Gastrocnemius medialis (tissue), 4 donors: ENCODE data around the gene FGF14. TPM values are rescaled to one million over a fixed set of nuclear protein-coding genes. Genes with fewer than 3 reads are reported as not detected.

Experiments
- ATAC-seq, 2 donors: fragments of 150-250 bp; one replicate each; pipeline ENCODE4 v1.9.1; 2016
- DNase-seq, 2 donors: peaks; one replicate each; pipeline ENCODE4 v3.0.0-alpha.2; 2019
- H3K27ac ChIP-seq, 4 donors: fragments of 200-600 bp; sonication (generic); 1 replicate in 1 of 4; 2 replicates in 3 of 4; pipeline ENCODE4 v1.5.1; 2016 to 2018; ENCODE audit warnings: mild to moderate bottlenecking in 2 of 4, moderate library complexity in 1 of 4
- H3K27me3 ChIP-seq, 3 donors: fragments of 200-600 bp; sonication (generic) in 2 of 3; 1 replicate in 1 of 3; 2 replicates in 2 of 3; pipeline versions ENCODE4 v1.5.1 to v1.6.0; 2016 to 2019; ENCODE audit warnings: mild to moderate bottlenecking in 1 of 3, moderate library complexity in 1 of 3
- H3K36me3 ChIP-seq, 2 donors: fragments of 200-600 bp; sonication (generic) in 1 of 2; one replicate each; pipeline ENCODE4 v1.5.1; 2017 to 2018
- H3K4me1 ChIP-seq, 2 donors: fragments of 200-600 bp; sonication (generic) in 1 of 2; one replicate each; pipeline ENCODE4 v1.5.1; 2016 to 2017; ENCODE audit warnings: mild to moderate bottlenecking in 2 of 2
- H3K4me3 ChIP-seq, 4 donors: fragments of 200-600 bp; sonication (generic) in 3 of 4; 1 replicate in 1 of 4; 2 replicates in 3 of 4; pipeline ENCODE4 v1.5.1; 2016 to 2019; ENCODE audit warnings: mild to moderate bottlenecking in 2 of 4
- H3K9me3 ChIP-seq, 3 donors: fragments of 200-600 bp; sonication (generic) in 2 of 3; 1 replicate in 1 of 3; 2 replicates in 2 of 3; pipeline ENCODE4 v1.5.1; 2016 to 2019
- POLR2A ChIP-seq, 2 donors: fragments of 450-650 bp; IDR thresholded peaks; one replicate each; pipeline ENCODE4 v1.6.1; 2017; ENCODE audit warnings: antibody characterized with exemption in 2 of 2, mild to moderate bottlenecking in 2 of 2, moderate library complexity in 2 of 2
- in situ Hi-C, 4 donors: fragments of 200-750 bp; cut with MboI; loops; one replicate each; pipeline versions ENCODE4 v1.15.0 to v1.8.0; 2017; ENCODE audit warnings: low sequenced_read_pairs in 4 of 4
- intact Hi-C: fragments of 100-400 bp; cut with DNase I; formaldehyde crosslinking; loops from one replicate; pipeline ENCODE4 v1.15.1; 2023; ENCODE audit warnings: low total_unique reads
- total RNA-seq, 4 donors: library from RNA; depleted of rRNA; stranded (reverse); fragments of >200 nt; gene quantifications; one replicate each; pipeline versions ENCODE4 v1.1.0 to v1.2.3, GENCODE V29; 2016
- TF ChIP-seq, protein P1 (sequence below), 5 experiments: fragments of 450-650 bp in 3 of 5; fragments of 200-600 bp in 2 of 5; sonication (generic) in 2 of 5; IDR thresholded peaks in 4 of 5; conservative IDR thresholded peaks in 1 of 5; 1 replicate in 4 of 5; 2 replicates in 1 of 5; pipeline ENCODE4 v1.5.1; 2016 to 2019; ENCODE audit warnings: antibody characterized with exemption in 5 of 5, mild to moderate bottlenecking in 3 of 5, moderate library complexity in 3 of 5

Gene FGF14
- total RNA-seq, 4 donors from 2014 or later: 0.02 TPM; not detected in 3

GRCh38 chr13:102359264-102359663 lies 42.6 kb downstream of the FGF14 start:
- Histone ChIP-seq H3K27me3 (no peaks in the 10 kb centered on the region), H3K36me3 (no peaks in the 10 kb centered on the region), H3K9me3 (no peaks in the 10 kb centered on the region), H3K4me3 (no peak overlapping the region), H3K4me1 (no peaks in the 10 kb centered on the region), H3K27ac (no peak overlapping the region)
- DNase-seq (no peak), ATAC-seq (no peak)
- intact Hi-C loops (no loop called here), in situ Hi-C loops (no loop called here)
- TF ChIP-seq POLR2A (IDR thresholded peaks at IDR 0.05): no peak
- TF ChIP-seq, protein P1, sequence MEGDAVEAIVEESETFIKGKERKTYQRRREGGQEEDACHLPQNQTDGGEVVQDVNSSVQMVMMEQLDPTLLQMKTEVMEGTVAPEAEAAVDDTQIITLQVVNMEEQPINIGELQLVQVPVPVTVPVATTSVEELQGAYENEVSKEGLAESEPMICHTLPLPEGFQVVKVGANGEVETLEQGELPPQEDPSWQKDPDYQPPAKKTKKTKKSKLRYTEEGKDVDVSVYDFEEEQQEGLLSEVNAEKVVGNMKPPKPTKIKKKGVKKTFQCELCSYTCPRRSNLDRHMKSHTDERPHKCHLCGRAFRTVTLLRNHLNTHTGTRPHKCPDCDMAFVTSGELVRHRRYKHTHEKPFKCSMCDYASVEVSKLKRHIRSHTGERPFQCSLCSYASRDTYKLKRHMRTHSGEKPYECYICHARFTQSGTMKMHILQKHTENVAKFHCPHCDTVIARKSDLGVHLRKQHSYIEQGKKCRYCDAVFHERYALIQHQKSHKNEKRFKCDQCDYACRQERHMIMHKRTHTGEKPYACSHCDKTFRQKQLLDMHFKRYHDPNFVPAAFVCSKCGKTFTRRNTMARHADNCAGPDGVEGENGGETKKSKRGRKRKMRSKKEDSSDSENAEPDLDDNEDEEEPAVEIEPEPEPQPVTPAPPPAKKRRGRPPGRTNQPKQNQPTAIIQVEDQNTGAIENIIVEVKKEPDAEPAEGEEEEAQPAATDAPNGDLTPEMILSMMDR (IDR thresholded peaks at IDR 0.05 in 4 of 5, conservative IDR thresholded peaks at IDR 0.05 in 1 of 5): no peak

GRCh38 chr13:102355251-102355650 lies 46.6 kb downstream of the FGF14 start:
- ATAC-seq (no peak), DNase-seq (no peak)
- intact Hi-C loops: no loop called here
- Histone ChIP-seq H3K4me1 (no peaks in the 10 kb centered on the region), H3K4me3 (no peak overlapping the region), H3K27me3 (no peaks in the 10 kb centered on the region), H3K36me3 (no peaks in the 10 kb centered on the region), H3K9me3 (no peaks in the 10 kb centered on the region), H3K27ac (no peak overlapping the region)
- TF ChIP-seq, protein P1 (IDR thresholded peaks at IDR 0.05 in 4 of 5, conservative IDR thresholded peaks at IDR 0.05 in 1 of 5): no peak
- no peak for TF ChIP-seq POLR2A (IDR thresholded peaks at IDR 0.05)
- in situ Hi-C loops: no loop called here

DNA sequence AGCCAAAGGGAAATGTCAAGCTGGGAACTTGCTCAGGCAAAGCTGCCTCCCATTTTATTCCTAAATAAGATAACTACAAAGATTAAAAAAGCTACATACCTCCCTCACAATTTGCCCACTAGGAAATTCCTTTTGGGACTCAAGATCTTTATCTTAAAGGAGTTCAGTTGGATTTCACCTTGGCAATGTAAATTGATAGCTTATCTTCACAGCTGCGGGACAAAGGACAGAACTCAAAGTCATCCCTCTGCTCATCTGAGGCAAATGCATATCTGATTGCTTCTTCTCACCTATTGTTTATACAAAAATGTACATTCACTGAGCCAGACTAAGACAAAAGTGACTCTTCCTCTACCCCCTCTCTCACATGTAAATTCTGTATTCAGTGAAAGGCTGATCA lies 47.8 kb downstream of the FGF14 start:
- TF ChIP-seq, protein P1 (IDR thresholded peaks at IDR 0.05 in 4 of 5, conservative IDR thresholded peaks at IDR 0.05 in 1 of 5): no peak
- TF ChIP-seq POLR2A (IDR thresholded peaks at IDR 0.05): no peak
- no peak for DNase-seq
- intact Hi-C loops (no loop called here), in situ Hi-C loops (no loop called here)
- H3K27ac ChIP-seq: no peak overlapping the region
- no peak for ATAC-seq
- no peak overlapping the region for H3K4me3 ChIP-seq
- no peaks in the 10 kb centered on the region for H3K4me1 ChIP-seq
- H3K27me3 ChIP-seq: no peaks in the 10 kb centered on the region
- H3K36me3 ChIP-seq: no peaks in the 10 kb centered on the region
- no peaks in the 10 kb centered on the region for H3K9me3 ChIP-seq

DNA sequence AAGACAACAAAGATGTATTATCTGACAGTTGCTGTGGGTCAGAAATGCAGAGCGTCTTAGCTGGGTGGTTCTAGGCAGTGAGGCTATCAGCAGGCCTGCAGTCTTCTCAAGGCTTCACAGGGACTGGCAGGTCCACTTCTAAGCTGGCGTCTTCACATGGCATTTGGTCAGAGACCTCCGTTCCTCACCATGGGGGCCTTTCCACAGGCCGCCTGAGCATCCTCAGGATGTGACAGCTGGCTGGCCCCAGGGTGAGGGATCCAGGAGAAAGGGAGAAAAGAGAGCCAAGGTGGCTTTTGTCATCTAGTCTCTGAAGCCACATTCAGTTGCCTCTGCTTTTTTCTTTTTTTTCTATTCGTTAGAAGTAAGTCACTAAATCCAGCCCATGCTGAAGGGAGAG lies 50.3 kb downstream of the FGF14 start:
- no peaks in the 10 kb centered on the region for H3K9me3 ChIP-seq
- H3K27me3 ChIP-seq: no peaks in the 10 kb centered on the region
- ATAC-seq (no peak), DNase-seq (no peak)
- H3K4me3 ChIP-seq: no peak overlapping the region
- no peaks in the 10 kb centered on the region for H3K36me3 ChIP-seq
- in situ Hi-C loops: no loop called here
- H3K27ac ChIP-seq: no peak overlapping the region
- intact Hi-C loops: no loop called here
- H3K4me1 ChIP-seq: no peaks in the 10 kb centered on the region
- TF ChIP-seq, protein P1 (IDR thresholded peaks at IDR 0.05 in 4 of 5, conservative IDR thresholded peaks at IDR 0.05 in 1 of 5): no peak
- TF ChIP-seq POLR2A (IDR thresholded peaks at IDR 0.05): no peak

GRCh38 chr13:102347490-102347889 lies 54.4 kb downstream of the FGF14 start:
- in situ Hi-C loops (no loop called here), intact Hi-C loops (no loop called here)
- H3K4me1 ChIP-seq: no peaks in the 10 kb centered on the region
- TF ChIP-seq, protein P1 (IDR thresholded peaks at IDR 0.05 in 4 of 5, conservative IDR thresholded peaks at IDR 0.05 in 1 of 5): no peak
- no peak for TF ChIP-seq POLR2A (IDR thresholded peaks at IDR 0.05)
- H3K4me3 ChIP-seq: no peak overlapping the region
- H3K27ac ChIP-seq: no peak overlapping the region
- no peaks in the 10 kb centered on the region for H3K9me3 ChIP-seq
- H3K27me3 ChIP-seq: no peaks in the 10 kb centered on the region
- no peaks in the 10 kb centered on the region for H3K36me3 ChIP-seq
- ATAC-seq (no peak), DNase-seq (no peak)
